Heart right ventricle (tissue), 16 donors: Measurements from ENCODE around the gene LAMA5. TPM values are rescaled to one million over a fixed set of nuclear protein-coding genes. Genes with fewer than 3 reads are reported as not detected.

ENCODE experiments used
- ATAC-seq, 8 donors: fragments of 200-7000 bp; cut with Tn5 transposase; one replicate each; pipeline ENCODE4 v1.9.1; 2020; ENCODE audit warnings: mild to moderate bottlenecking in 8 of 8, moderate library complexity in 8 of 8, moderate number of reproducible peaks in 1 of 8
- DNase-seq, 2 donors: peaks; one replicate each; pipeline ENCODE4 v3.0.0-alpha.2; 2020
- H3K27ac ChIP-seq, 10 donors: fragments of 200-600 bp; sonication (generic) in 2 of 10; one replicate each; pipeline versions ENCODE4 v1.5.0 to v1.8.0; 2020 to 2022; ENCODE audit warnings: mild to moderate bottlenecking in 3 of 10
- H3K27me3 ChIP-seq, 7 donors: fragments of 200-600 bp; one replicate each; pipeline ENCODE4 v1.8.0; 2021 to 2022; ENCODE audit warnings: mild to moderate bottlenecking in 2 of 7
- H3K36me3 ChIP-seq, 9 donors: fragments of 200-600 bp; sonication (generic) in 1 of 9; one replicate each; pipeline versions ENCODE4 v1.5.0 to v1.8.0; 2020 to 2022; ENCODE audit warnings: mild to moderate bottlenecking in 2 of 9
- H3K4me1 ChIP-seq, 9 donors: fragments of 200-600 bp; sonication (generic) in 1 of 9; one replicate each; pipeline versions ENCODE4 v1.5.0 to v1.8.0; 2020 to 2022; ENCODE audit warnings: mild to moderate bottlenecking in 4 of 9
- H3K4me3 ChIP-seq, 10 donors: fragments of 200-600 bp; sonication (generic) in 2 of 10; one replicate each; pipeline versions ENCODE4 v1.5.0 to v1.8.0; 2020 to 2022; ENCODE audit warnings: mild to moderate bottlenecking in 7 of 10, moderate library complexity in 2 of 10
- H3K9me3 ChIP-seq, 11 donors: fragments of 200-600 bp in 10 of 11; sonication (generic) in 2 of 11; one replicate each; pipeline versions ENCODE4 v1.5.0 to v1.8.0; 2013 to 2022; ENCODE audit warnings: mild to moderate bottlenecking in 2 of 11, control low read depth in 1 of 11, moderate library complexity in 1 of 11
- CTCF ChIP-seq, 9 donors: fragments of 200-600 bp; sonication (generic) in 2 of 9; IDR thresholded peaks; one replicate each; pipeline versions ENCODE4 v1.5.0 to v1.8.0; 2021 to 2022; ENCODE audit warnings: antibody characterized with exemption in 9 of 9, mild to moderate bottlenecking in 5 of 9, moderate library complexity in 1 of 9
- whole genome bisulfite sequencing, 2 donors: extraction: QIAGEN DNeasy Blood & Tissue Kit; methylation state at CpG; one replicate each; pipeline ENCODE4 v1.1.7; 2013; ENCODE audit warnings: inconsistent platforms in 1 of 2; 5-methylcytosine and 5-hydroxymethylcytosine counted together
- intact Hi-C, 10 donors: fragments of 100-400 bp; cut with DNase I; formaldehyde crosslinking; loops; one replicate each; pipeline versions ENCODE4 v1.11.1 to v1.14.2; 2022
- polyA plus RNA-seq, 2 donors: library from polyadenylated mRNA; stranded (reverse); fragments of 200-250 nt; gene quantifications; one replicate each; pipeline ENCODE4 v1.2.3, GENCODE V29; 2013
- total RNA-seq, 10 donors: library from RNA; stranded (reverse); fragmentation: NEBNext Ultra II Directional in 3 of 10; extraction: Animal tissue kit (Norgen Biotek cat#: 25700) in 3 of 10; gene quantifications; one replicate each; pipeline versions ENCODE4 v1.2.1 to v1.2.4, GENCODE V29; 2021 to 2023
- donor health status: Arrhythmogenic right ventricular cardiomyopathy.
- donor health status: ischemic (EF 13 %, LVEDD 7.1; RV severe dilation, severe dysfunction).
- donor health status: healthy with polysubstance abuse.
- donor health status: DM: no; HTN: yes; CAD: no.
- donor health status: DM: no; HTN: no; CAD: no.
- donor health status: ischemic (EF 25% LVEDD 6.9; RV normal size, moderate dysfunction).
- donor health status: ischemic (EF 25% LVEDD 5.7; RV mildly dilated, moderate dysfunction).
- donor health status: healthy.
- donor health status: DM: yes; HTN: yes; CAD: no.
- donor health status: Ischemic cardiomyopathy.
- donor health status: ischemic (EF 35%, LVEDD 5.7; RV mildly dilated, moderate dysfunction).
- donor health status: nonischemic (EF 11% LVEDD 7.7; RV severe dilation, severe dysfunction).
- donor health status: DM: yes; HTN: yes; CAD: no.
- donor health status: PGD.
- donor health status: ischemic (EF 29% LVEDD 5.4; RV normal size, mild dysfunction).
- donor health status: nonischemic (EF 23%, LVEDD 6.1; RV moderate dilation, normal function).

LAMA5 gene
- total and polyA plus RNA-seq, 12 donors = 53.9 to 358 (median 76.5) TPM

- intact Hi-C loops = loop anchor here in 3 of 10 donors (5.0 kb wide), 1 partner anchor 35 kb away; no protein-coding TSS in a partner anchor
- no peaks in the 10 kb centered on the region for H3K9me3 ChIP-seq
- no peak for ATAC-seq
Observed at GRCh38 chr20:62311832-62312661, 55.1 kb downstream of the LAMA5 start.

GRCh38 chr20:62311150-62311549, 56.0 kb downstream of the LAMA5 start:
- no peak for DNase-seq
- H3K36me3 ChIP-seq = peaks cover 10 to 95% (median 85%) of the 10 kb centered on the region in 9 donors
- peaks cover 0 to 26% (median 2%) of the 10 kb centered on the region in 9 donors for H3K4me1 ChIP-seq
- no peaks in the 10 kb centered on the region for H3K27me3 ChIP-seq
- no peak for TF ChIP-seq CTCF (IDR thresholded peaks at IDR 0.05)
- ATAC-seq = no peak
- intact Hi-C loops = loop anchor here in 3 of 10 donors (5.0 kb wide), 1 partner anchor 36 kb away; no protein-coding TSS in a partner anchor
- WGBS, 2 donors = 92 to 93% methylated on average over 18 of the region's 18 CpGs
- no peak overlapping the region for H3K27ac ChIP-seq
- H3K4me3 ChIP-seq = no peak overlapping the region
- H3K9me3 ChIP-seq = no peaks in the 10 kb centered on the region

More at GRCh38 chr20:62311832-62312661, 55.1 kb downstream of the LAMA5 start:
- H3K4me1 ChIP-seq = peaks cover 0 to 17% (median 2%) of the 10 kb centered on the region in 9 donors
- H3K4me3 ChIP-seq = no peak overlapping the region
- no peak for TF ChIP-seq CTCF (IDR thresholded peaks at IDR 0.05)
- peaks cover 15 to 95% (median 85%) of the 10 kb centered on the region in 9 donors for H3K36me3 ChIP-seq
- no peaks in the 10 kb centered on the region for H3K27me3 ChIP-seq
- H3K27ac ChIP-seq = no peak overlapping the region
- DNase-seq = no peak
- WGBS, 2 donors = 93 to 94% methylated on average over 60 of the region's 60 CpGs

GRCh38 chr20:62310757-62311121, 56.4 kb downstream of the LAMA5 start:
- no peaks in the 10 kb centered on the region for H3K27me3 ChIP-seq
- no peak overlapping the region for H3K27ac ChIP-seq
- ATAC-seq = no peak
- no peak for DNase-seq
- 81 to 83% methylated on average over 25 of the region's 25 CpGs for WGBS, 2 donors
- peaks cover 10 to 95% (median 85%) of the 10 kb centered on the region in 9 donors for H3K36me3 ChIP-seq
- no peak overlapping the region for H3K4me3 ChIP-seq
- intact Hi-C loops = loop anchor here in 3 of 10 donors (5.0 kb wide), 1 partner anchor 37 kb away; no protein-coding TSS in a partner anchor
- TF ChIP-seq CTCF (IDR thresholded peaks at IDR 0.05) = no peak
- no peaks in the 10 kb centered on the region for H3K9me3 ChIP-seq
- H3K4me1 ChIP-seq = peaks cover 0 to 30% (median 5%) of the 10 kb centered on the region in 9 donors

GRCh38 chr20:62309947-62310756, 57.0 kb downstream of the LAMA5 start:
- peaks cover 2 to 36% (median 11%) of the 10 kb centered on the region in 9 donors for H3K4me1 ChIP-seq
- H3K27me3 ChIP-seq = no peaks in the 10 kb centered on the region
- DNase-seq (no peak), ATAC-seq (no peak)
- no peak for TF ChIP-seq CTCF (IDR thresholded peaks at IDR 0.05)
- H3K9me3 ChIP-seq = no peaks in the 10 kb centered on the region
- WGBS, 2 donors = 80 to 81% methylated on average over 29 of the region's 29 CpGs
- no peak overlapping the region for H3K4me3 ChIP-seq
- intact Hi-C loops = loop anchor here in 6 of 10 donors (5.0 to 10.0 kb wide), 4 partner anchors 32 to 185 kb away; no protein-coding TSS in a partner anchor
- no peak overlapping the region for H3K27ac ChIP-seq
- H3K36me3 ChIP-seq = peaks cover 10 to 95% (median 85%) of the 10 kb centered on the region in 9 donors
